HepG2 (cell line): Measurements from ENCODE around the gene NSUN2.

Experiments used
- BCL6 ChIP-seq: IDR thresholded peaks from 2 replicates; pipeline ENCODE4 v1.6.1; 2016; ENCODE audit warnings: missing genetic modification reagents, missing compliant biosample characterization
- BCLAF1 ChIP-seq: fragments of 450-650 bp; IDR thresholded peaks from 2 replicates; pipeline ENCODE4 v1.6.1; 2017; ENCODE audit warnings: mild to moderate bottlenecking
- CEBPB ChIP-seq: IDR thresholded peaks from 2 replicates; pipeline ENCODE4 v1.6.1; 2011; ENCODE audit warnings: low read depth, low read length, improper control_type of control experiment, borderline replicate concordance
- CTCF ChIP-seq: sonication (generic); formaldehyde crosslinking; IDR thresholded peaks from 2 replicates; pipeline ENCODE4 v1.5.0; 2020; ENCODE audit warnings: mild to moderate bottlenecking, missing genetic modification reagents, moderate library complexity
- HMG20B ChIP-seq: conservative IDR thresholded peaks from 2 replicates; pipeline ENCODE4 v1.6.1; 2016; ENCODE audit warnings: missing genetic modification reagents, missing compliant biosample characterization
- MYC ChIP-seq: sonication (generic); formaldehyde crosslinking; IDR thresholded peaks from 2 replicates; pipeline ENCODE4 v1.9.0; 2021; ENCODE audit warnings: missing genetic modification reagents, borderline replicate concordance
- NFIC ChIP-seq: IDR thresholded peaks from 2 replicates; pipeline ENCODE4 v1.6.1; 2012; ENCODE audit warnings: mild to moderate bottlenecking, low read length, inconsistent platforms
- RAD21 ChIP-seq: fragments of 450-650 bp; formaldehyde crosslinking; IDR thresholded peaks from 2 replicates; pipeline ENCODE4 v1.5.0; 2020; ENCODE audit warnings: mild to moderate bottlenecking
- TFDP1 ChIP-seq: IDR thresholded peaks from 2 replicates; pipeline ENCODE4 v1.6.1; 2016; ENCODE audit warnings: missing compliant biosample characterization, missing genetic modification reagents, borderline replicate concordance
- TF ChIP-seq, protein P1 (sequence below): IDR thresholded peaks from 2 replicates; pipeline ENCODE4 v1.6.1; 2012; ENCODE audit warnings: inconsistent platforms
- TF ChIP-seq, protein P2 (sequence below): sonication (generic); formaldehyde crosslinking; IDR thresholded peaks from 2 replicates; pipeline ENCODE4 v1.4.0; 2020; ENCODE audit warnings: mild to moderate bottlenecking, missing genetic modification reagents

- TF ChIP-seq TFDP1 (no peak), CEBPB (no peak), HMG20B (CRISPR knock-in tag) (no peak), CTCF (peak; percentile 16; the same call in 1 of the 2 replicates), NFIC (no peak), MYC (no peak), BCLAF1 (no peak), RAD21 (CRISPR knock-in tag) (no peak), BCL6 (CRISPR knock-in tag) (no peak)
- TF ChIP-seq, protein P1, sequence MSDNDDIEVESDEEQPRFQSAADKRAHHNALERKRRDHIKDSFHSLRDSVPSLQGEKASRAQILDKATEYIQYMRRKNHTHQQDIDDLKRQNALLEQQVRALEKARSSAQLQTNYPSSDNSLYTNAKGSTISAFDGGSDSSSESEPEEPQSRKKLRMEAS, result no peak
- TF ChIP-seq, protein P2, sequence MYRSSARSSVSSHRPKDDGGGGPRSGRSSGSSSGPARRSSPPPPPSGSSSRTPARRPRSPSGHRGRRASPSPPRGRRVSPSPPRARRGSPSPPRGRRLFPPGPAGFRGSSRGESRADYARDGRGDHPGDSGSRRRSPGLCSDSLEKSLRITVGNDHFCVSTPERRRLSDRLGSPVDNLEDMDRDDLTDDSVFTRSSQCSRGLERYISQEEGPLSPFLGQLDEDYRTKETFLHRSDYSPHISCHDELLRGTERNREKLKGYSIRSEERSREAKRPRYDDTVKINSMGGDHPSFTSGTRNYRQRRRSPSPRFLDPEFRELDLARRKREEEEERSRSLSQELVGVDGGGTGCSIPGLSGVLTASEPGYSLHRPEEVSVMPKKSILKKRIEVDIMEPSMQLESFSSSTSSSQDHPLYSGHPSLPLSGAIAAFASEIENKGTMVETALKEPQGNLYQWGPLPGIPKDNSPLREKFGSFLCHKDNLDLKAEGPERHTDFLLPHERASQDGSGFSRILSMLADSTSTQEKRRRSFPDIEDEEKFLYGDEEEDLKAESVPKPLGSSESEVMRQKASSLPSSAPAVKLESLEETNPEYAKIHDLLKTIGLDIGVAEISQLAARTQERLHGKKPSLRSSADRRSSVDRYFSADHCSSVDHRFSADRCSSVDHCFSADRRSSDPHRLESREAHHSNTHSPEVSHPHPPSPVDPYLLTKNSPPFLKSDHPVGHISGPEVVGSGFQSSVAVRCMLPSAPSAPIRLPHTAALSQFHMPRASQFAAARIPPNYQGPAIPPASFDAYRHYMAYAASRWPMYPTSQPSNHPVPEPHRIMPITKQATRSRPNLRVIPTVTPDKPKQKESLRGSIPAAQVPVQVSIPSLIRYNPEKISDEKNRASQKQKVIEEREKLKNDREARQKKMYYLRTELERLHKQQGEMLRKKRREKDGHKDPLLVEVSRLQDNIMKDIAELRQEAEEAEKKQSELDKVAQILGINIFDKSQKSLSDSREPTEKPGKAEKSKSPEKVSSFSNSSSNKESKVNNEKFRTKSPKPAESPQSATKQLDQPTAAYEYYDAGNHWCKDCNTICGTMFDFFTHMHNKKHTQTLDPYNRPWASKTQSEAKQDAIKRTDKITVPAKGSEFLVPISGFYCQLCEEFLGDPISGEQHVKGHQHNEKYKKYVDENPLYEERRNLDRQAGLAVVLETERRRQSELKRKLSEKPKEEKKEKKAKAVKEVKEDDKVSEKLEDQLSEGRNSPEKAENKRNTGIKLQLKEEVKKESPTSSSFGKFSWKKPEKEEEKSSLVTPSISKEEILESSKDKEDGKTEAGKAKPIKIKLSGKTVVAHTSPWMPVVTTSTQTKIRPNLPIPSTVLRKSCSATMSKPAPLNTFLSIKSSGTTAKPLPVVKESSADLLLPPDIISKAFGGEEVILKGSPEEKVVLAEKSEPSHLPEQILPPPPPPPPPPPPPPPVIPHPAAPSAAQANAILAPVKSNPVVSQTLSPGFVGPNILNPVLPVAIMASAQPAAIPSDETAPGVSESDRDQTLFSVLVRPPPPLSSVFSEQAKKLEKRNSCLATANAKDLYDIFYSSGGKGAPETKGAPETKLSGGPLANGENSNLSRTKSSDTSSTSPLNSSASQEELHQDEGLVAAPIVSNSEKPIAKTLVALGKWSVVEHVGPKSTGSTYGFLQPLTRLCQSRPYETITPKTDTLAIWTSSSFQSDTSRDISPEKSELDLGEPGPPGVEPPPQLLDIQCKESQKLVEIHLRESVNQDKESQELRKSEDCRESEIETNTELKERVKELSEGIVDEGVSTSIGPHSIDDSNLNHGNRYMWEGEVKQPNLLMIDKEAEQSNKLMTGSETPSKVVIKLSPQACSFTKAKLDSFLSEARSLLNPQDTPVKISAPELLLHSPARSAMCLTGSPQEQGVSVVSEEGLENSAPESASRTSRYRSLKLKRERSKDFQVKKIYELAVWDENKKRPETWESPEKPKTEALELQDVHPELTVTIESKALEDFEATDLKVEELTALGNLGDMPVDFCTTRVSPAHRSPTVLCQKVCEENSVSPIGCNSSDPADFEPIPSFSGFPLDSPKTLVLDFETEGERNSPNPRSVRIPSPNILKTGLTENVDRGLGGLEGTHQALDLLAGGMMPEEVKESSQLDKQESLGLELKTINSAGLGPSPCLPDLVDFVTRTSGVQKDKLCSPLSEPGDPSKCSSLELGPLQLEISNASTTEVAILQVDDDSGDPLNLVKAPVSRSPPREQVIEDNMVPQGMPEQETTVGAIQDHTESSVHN (CRISPR knock-in tag), result no peak
These were observed 58.2 kb downstream of the NSUN2 start for GRCh38 chr5:6574537-6575245.
